Adrenal gland (tissue), 5 donors: Measurements from ENCODE around the gene NKAIN2.

Source experiments
- POLR2A ChIP-seq, 2 donors: fragments of 450-650 bp; IDR thresholded peaks; one replicate each; pipeline ENCODE4 v1.6.1; 2017; ENCODE audit warnings: antibody characterized with exemption in 2 of 2, mild to moderate bottlenecking in 2 of 2, moderate library complexity in 1 of 2
- TF ChIP-seq, protein P1 (sequence below), 6 experiments: fragments of 450-650 bp in 4 of 6; fragments of 200-600 bp in 2 of 6; sonication (generic) in 1 of 6; IDR thresholded peaks; 1 replicate in 5 of 6; 2 replicates in 1 of 6; pipeline versions ENCODE4 v1.5.1 to v1.8.0; 2016 to 2021; ENCODE audit warnings: antibody characterized with exemption in 6 of 6, mild to moderate bottlenecking in 2 of 6, moderate library complexity in 1 of 6
- donor health status: DM: no; HTN: no; CAD: no.

DNA sequence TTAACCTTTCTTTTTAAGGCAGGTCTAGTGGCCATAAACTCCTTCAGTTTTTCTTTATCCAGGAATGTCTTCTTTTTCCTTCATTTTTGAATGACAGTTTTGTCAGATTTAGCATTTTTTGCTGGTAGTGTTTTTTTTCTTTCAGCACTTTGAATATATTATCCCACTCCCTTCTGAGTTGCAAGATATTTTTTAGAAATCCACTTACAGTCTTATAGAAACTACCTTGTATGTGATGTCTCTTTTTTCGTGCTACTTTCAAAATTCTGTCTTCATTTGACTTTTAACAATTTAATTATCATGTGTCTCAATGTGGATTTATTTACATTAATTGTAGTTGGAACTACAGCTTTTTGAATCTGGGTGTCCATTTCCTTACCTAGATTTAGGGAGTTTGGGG lies 874.2 kb downstream of the NKAIN2 start:
- TF ChIP-seq, protein P1, sequence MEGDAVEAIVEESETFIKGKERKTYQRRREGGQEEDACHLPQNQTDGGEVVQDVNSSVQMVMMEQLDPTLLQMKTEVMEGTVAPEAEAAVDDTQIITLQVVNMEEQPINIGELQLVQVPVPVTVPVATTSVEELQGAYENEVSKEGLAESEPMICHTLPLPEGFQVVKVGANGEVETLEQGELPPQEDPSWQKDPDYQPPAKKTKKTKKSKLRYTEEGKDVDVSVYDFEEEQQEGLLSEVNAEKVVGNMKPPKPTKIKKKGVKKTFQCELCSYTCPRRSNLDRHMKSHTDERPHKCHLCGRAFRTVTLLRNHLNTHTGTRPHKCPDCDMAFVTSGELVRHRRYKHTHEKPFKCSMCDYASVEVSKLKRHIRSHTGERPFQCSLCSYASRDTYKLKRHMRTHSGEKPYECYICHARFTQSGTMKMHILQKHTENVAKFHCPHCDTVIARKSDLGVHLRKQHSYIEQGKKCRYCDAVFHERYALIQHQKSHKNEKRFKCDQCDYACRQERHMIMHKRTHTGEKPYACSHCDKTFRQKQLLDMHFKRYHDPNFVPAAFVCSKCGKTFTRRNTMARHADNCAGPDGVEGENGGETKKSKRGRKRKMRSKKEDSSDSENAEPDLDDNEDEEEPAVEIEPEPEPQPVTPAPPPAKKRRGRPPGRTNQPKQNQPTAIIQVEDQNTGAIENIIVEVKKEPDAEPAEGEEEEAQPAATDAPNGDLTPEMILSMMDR (IDR thresholded peaks at IDR 0.05), result no peak
- no peak for TF ChIP-seq POLR2A (IDR thresholded peaks at IDR 0.05)
